ENCODE data around the gene NFIX. TPM values are rescaled to one million over a fixed set of nuclear protein-coding genes. Genes with fewer than 3 reads are reported as not detected.

The NFIX gene
- total RNA-seq, 1 donor from 2014 or later = 23.3 TPM

- no peak for DNase-seq (ENCODE audit: low read depth)
These were observed 74.4 kb downstream of the NFIX start for GRCh38 chr19:13069415-13070359.

GRCh38 chr19:13070425-13071140, 75.3 kb downstream of the NFIX start:
- no peak for DNase-seq (ENCODE audit: low read depth)

GRCh38 chr19:13071444-13072187, 76.3 kb downstream of the NFIX start:
- DNase-seq (ENCODE audit: low read depth) = peak; percentile 55

- no peak for DNase-seq (ENCODE audit: low read depth)
These were observed 77.1 kb downstream of the NFIX start for GRCh38 chr19:13072188-13072908.

GRCh38 chr19:13073263-13073662, 78.0 kb downstream of the NFIX start:
- no peak for DNase-seq (ENCODE audit: low read depth)

- no peak for DNase-seq (ENCODE audit: low read depth)
These were observed 79.1 kb downstream of the NFIX start for GRCh38 chr19:13074378-13074777.

GRCh38 chr19:13076320-13076719, 81.0 kb downstream of the NFIX start:
- DNase-seq (ENCODE audit: low read depth) = no peak

- no peak for DNase-seq (ENCODE audit: low read depth)
These were observed 81.5 kb downstream of the NFIX start for GRCh38 chr19:13076787-13077186.

GRCh38 chr19:13077240-13077639, 82.0 kb downstream of the NFIX start:
- no peak for DNase-seq (ENCODE audit: low read depth)

- no peak for DNase-seq (ENCODE audit: low read depth)
These were observed 83.1 kb downstream of the NFIX start for GRCh38 chr19:13078381-13078780.

- no peak for DNase-seq (ENCODE audit: low read depth)
These were observed 83.7 kb downstream of the NFIX start for GRCh38 chr19:13078897-13079541.

GRCh38 chr19:13079542-13079986, 84.3 kb downstream of the NFIX start:
- no peak for DNase-seq (ENCODE audit: low read depth)

- DNase-seq (ENCODE audit: low read depth) = peak; percentile 61
These were observed 87.1 kb downstream of the NFIX start for GRCh38 chr19:13082192-13083007.

- DNase-seq (ENCODE audit: low read depth) = no peak
These were observed 87.7 kb downstream of the NFIX start for GRCh38 chr19:13083008-13083404.

- no peak for DNase-seq (ENCODE audit: low read depth)
These were observed 88.4 kb downstream of the NFIX start for GRCh38 chr19:13083627-13084026.

GRCh38 chr19:13085666-13086065, 90.4 kb downstream of the NFIX start:
- DNase-seq (ENCODE audit: low read depth) = peak; percentile 37

GRCh38 chr19:13086341-13086740, 91.1 kb downstream of the NFIX start:
- no peak for DNase-seq (ENCODE audit: low read depth)

GRCh38 chr19:13087295-13087694, 92.0 kb downstream of the NFIX start:
- DNase-seq (ENCODE audit: low read depth) = no peak

- DNase-seq (ENCODE audit: low read depth) = no peak
These were observed 92.7 kb downstream of the NFIX start for GRCh38 chr19:13087795-13088537.

Data from myocyte (in vitro differentiated cells).